Measurements from ENCODE around the gene FAM120B. TPM values are rescaled to one million over a fixed set of nuclear protein-coding genes. Genes with fewer than 3 reads are reported as not detected.

Gene FAM120B
- total and polyA plus RNA-seq, 2 experiments from 2014 or later = 7.2 to 16.7 TPM

GRCh38 chr6:170393807-170394399 is 87.3 kb downstream of the FAM120B start:
- ATAC-seq = no peak
- Histone ChIP-seq H4K20me1 (replicated peaks; ENCODE audit: insufficient read depth) (no peaks in the 10 kb centered on the region), H3K27me3 (ENCODE audit: insufficient read depth) (no peaks in the 10 kb centered on the region), H2AFZ (no peak overlapping the region), H3K4me3 (no peak overlapping the region), H3F3A (replicated peaks; ENCODE audit: low read depth) (no peaks in the 10 kb centered on the region), H3K4me1 (ENCODE audit: insufficient read depth) (no peaks in the 10 kb centered on the region), H3K27ac (ENCODE audit: low read depth) (no peak overlapping the region), H3K4me2 (no peak overlapping the region), H3K79me2 (replicated peaks; ENCODE audit: insufficient read depth) (no peaks in the 10 kb centered on the region), H3K9me2 (ENCODE audit: insufficient read depth) (no peaks in the 10 kb centered on the region), H3K36me3 (ENCODE audit: insufficient read depth) (peaks cover 3% of the 10 kb centered on the region; the same call in 1 of the 2 replicates)
- Mint-ChIP-seq H3K27ac (no peak overlapping the region), H3K4me1 (no peaks in the 10 kb centered on the region), H3K9me3 (peaks cover 4% of the 10 kb centered on the region; the same call in 2 of the 3 replicates), H3K36me3 (ENCODE audit: low read depth) (peaks cover 37% of the 10 kb centered on the region), H3K27me3 (ENCODE audit: insufficient read depth, low read depth, poor library complexity) (peaks cover 2% of the 10 kb centered on the region), H3K4me3 (no peak overlapping the region)
- DNase-seq (ENCODE audit: low spot score) = no peak
- TF ChIP-seq JUNB (IDR thresholded peaks at IDR 0.05; ENCODE audit: unreplicated experiment) = no peak
- no peak for TF ChIP-seq ZNF331 (CRISPR knock-in tag; IDR thresholded peaks at IDR 0.05; ENCODE audit: low read depth)
- no peak for TF ChIP-seq EZH2phosphoT487 (IDR thresholded peaks at IDR 0.05; ENCODE audit: unreplicated experiment)
- TF ChIP-seq CTCF (conservative IDR thresholded peaks at IDR 0.05; ENCODE audit: low read depth in 2 of 2) = no peak
- TF ChIP-seq REST (IDR thresholded peaks at IDR 0.05; ENCODE audit: unreplicated experiment) = no peak
- no peak for TF ChIP-seq CREB1 (CRISPR knock-in tag; IDR thresholded peaks at IDR 0.05; ENCODE audit: low read depth)
- no peak for TF ChIP-seq ETS1 (IDR thresholded peaks at IDR 0.05)
- no peak for TF ChIP-seq ZNF114 (CRISPR knock-in tag; IDR thresholded peaks at IDR 0.05)
- no peak for TF ChIP-seq POLR2AphosphoS5 (IDR thresholded peaks at IDR 0.05; ENCODE audit: low read depth)
- TF ChIP-seq NANOG (IDR thresholded peaks at IDR 0.05; ENCODE audit: borderline replicate concordance) = no peak
- TF ChIP-seq STAT1 (IDR thresholded peaks at IDR 0.05; ENCODE audit: unreplicated experiment) = no peak
- TF ChIP-seq EZH2 (IDR thresholded peaks at IDR 0.05; ENCODE audit: low read depth, unreplicated experiment) = no peak
- no peak for TF ChIP-seq ZNF462 (CRISPR knock-in tag; IDR thresholded peaks at IDR 0.05)

Data from GM23338 (cell line).